Breast epithelium (tissue), 4 donors: ENCODE measurements around the gene LRRFIP1. TPM values are rescaled to one million over a fixed set of nuclear protein-coding genes. Genes with fewer than 3 reads are reported as not detected.
A peak's percentile ranks its signal among the peaks of the same experiment; 100 is the strongest.

Experiments
- DNase-seq, 2 donors: peaks; one replicate each; pipeline ENCODE4 v3.0.0-alpha.2; 2019; ENCODE audit warnings: low spot score in 2 of 2
- H3K27ac ChIP-seq, 2 donors: fragments of 200-600 bp; sonication (generic) in 1 of 2; one replicate each; pipeline ENCODE4 v1.5.1; 2016 to 2019; ENCODE audit warnings: mild to moderate bottlenecking in 1 of 2
- H3K27me3 ChIP-seq, 2 donors: fragments of 200-600 bp; sonication (generic) in 1 of 2; one replicate each; pipeline versions ENCODE4 v1.5.1 to v1.6.0; 2017 to 2019; ENCODE audit warnings: control low read depth in 1 of 2, mild to moderate bottlenecking in 1 of 2
- H3K36me3 ChIP-seq: fragments of 200-600 bp; one replicate; pipeline ENCODE4 v1.5.1; 2019
- H3K4me1 ChIP-seq, 2 donors: fragments of 200-600 bp; sonication (generic); one replicate each; pipeline ENCODE4 v1.5.1; 2016 to 2019; ENCODE audit warnings: control low read depth in 1 of 2
- H3K4me3 ChIP-seq, 3 donors: fragments of 200-600 bp; sonication (generic); 1 replicate in 2 of 3; 2 replicates in 1 of 3; pipeline ENCODE4 v1.5.1; 2016 to 2019; ENCODE audit warnings: mild to moderate bottlenecking in 3 of 3, moderate library complexity in 2 of 3
- H3K9me3 ChIP-seq, 2 donors: fragments of 200-600 bp; sonication (generic) in 1 of 2; one replicate each; pipeline ENCODE4 v1.5.1; 2016 to 2019; ENCODE audit warnings: control low read depth in 1 of 2
- POLR2A ChIP-seq: fragments of 450-650 bp; IDR thresholded peaks from one replicate; pipeline ENCODE4 v1.6.1; 2016; ENCODE audit warnings: antibody characterized with exemption, mild to moderate bottlenecking, moderate library complexity
- POLR2AphosphoS5 ChIP-seq, 3 donors: sonication (generic); formaldehyde crosslinking; IDR thresholded peaks; one replicate each; pipeline ENCODE4 v1.6.1; 2017; ENCODE audit warnings: antibody characterized with exemption in 3 of 3
- intact Hi-C: fragments of 100-400 bp; cut with DNase I; formaldehyde crosslinking; loops from one replicate; pipeline ENCODE4 v1.15.1; 2023; ENCODE audit warnings: low total_unique reads
- total RNA-seq, 3 donors: library from RNA; depleted of rRNA; stranded (reverse); fragments of >200 nt; gene quantifications; one replicate each; pipeline ENCODE4 v1.1.0, GENCODE V29; 2016
- TF ChIP-seq, protein P1 (sequence below), 3 donors: fragments of 450-650 bp; IDR thresholded peaks; one replicate each; pipeline ENCODE4 v1.5.1; 2016 to 2017; ENCODE audit warnings: antibody characterized with exemption in 3 of 3, mild to moderate bottlenecking in 3 of 3, moderate library complexity in 3 of 3

The LRRFIP1 gene
- total RNA-seq, 3 donors from 2014 or later: 82.6 to 136 (median 130) TPM

GRCh38 chr2:237652854-237653253 lies 25.5 kb downstream of the LRRFIP1 start:
- TF ChIP-seq, protein P1, sequence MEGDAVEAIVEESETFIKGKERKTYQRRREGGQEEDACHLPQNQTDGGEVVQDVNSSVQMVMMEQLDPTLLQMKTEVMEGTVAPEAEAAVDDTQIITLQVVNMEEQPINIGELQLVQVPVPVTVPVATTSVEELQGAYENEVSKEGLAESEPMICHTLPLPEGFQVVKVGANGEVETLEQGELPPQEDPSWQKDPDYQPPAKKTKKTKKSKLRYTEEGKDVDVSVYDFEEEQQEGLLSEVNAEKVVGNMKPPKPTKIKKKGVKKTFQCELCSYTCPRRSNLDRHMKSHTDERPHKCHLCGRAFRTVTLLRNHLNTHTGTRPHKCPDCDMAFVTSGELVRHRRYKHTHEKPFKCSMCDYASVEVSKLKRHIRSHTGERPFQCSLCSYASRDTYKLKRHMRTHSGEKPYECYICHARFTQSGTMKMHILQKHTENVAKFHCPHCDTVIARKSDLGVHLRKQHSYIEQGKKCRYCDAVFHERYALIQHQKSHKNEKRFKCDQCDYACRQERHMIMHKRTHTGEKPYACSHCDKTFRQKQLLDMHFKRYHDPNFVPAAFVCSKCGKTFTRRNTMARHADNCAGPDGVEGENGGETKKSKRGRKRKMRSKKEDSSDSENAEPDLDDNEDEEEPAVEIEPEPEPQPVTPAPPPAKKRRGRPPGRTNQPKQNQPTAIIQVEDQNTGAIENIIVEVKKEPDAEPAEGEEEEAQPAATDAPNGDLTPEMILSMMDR (IDR thresholded peaks at IDR 0.05): no peak
- TF ChIP-seq POLR2A (no peak), POLR2AphosphoS5 (IDR thresholded peaks at IDR 0.05) (no peak)
- H3K4me1 ChIP-seq: no peaks in the 10 kb centered on the region
- no peaks in the 10 kb centered on the region for H3K27me3 ChIP-seq
- no peaks in the 10 kb centered on the region for H3K9me3 ChIP-seq
- H3K4me3 ChIP-seq: no peak overlapping the region
- no peaks in the 10 kb centered on the region for H3K36me3 ChIP-seq
- H3K27ac ChIP-seq: no peak overlapping the region
- no peak for DNase-seq
- intact Hi-C loops: loop anchor here (2.0 kb wide), 1 partner anchor 62 kb away; the partner anchor contains the start of gene RAB17

DNA sequence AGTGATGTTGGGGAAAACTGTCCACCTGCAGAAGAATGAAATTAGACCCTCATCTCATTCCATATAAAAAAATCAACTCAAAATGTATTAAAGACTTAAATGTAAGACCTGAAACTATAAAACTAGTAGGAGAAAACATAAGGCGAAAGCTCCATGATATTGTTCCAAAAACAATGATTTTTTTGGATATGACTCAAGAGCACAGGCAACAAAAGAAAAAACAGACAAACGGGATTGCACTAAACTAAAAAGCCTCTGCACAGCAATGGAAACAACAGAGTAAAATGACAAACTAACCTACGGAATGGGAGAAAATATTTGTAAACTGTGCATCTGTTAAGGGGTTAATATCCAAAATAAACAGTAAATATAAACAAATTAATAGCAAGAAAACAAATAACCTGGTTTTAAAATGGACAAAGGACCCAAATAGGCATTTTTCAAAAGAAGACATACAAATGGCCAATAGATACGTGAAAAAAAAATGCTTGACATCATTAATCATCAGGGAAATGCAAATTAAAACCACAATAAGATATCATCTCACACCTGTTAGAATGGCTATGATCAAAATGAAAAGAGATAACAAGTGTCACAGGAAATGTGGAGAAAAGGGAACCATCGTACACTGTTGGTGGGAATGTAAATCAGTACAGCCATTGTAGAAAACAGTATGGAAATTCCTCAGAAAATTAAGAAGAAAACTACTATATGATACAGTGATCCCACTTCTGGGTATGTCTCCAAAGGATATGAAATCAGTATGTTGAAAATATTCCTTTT lies 26.6 kb downstream of the LRRFIP1 start:
- Histone ChIP-seq H3K36me3 (no peaks in the 10 kb centered on the region), H3K4me3 (no peak overlapping the region), H3K27ac (no peak overlapping the region), H3K9me3 (no peaks in the 10 kb centered on the region), H3K4me1 (no peaks in the 10 kb centered on the region), H3K27me3 (no peaks in the 10 kb centered on the region)
- intact Hi-C loops: loop anchor here (2.0 kb wide), 1 partner anchor 63 kb away; the partner anchor contains the start of gene RAB17
- TF ChIP-seq, protein P1 (IDR thresholded peaks at IDR 0.05): no peak
- no peak for DNase-seq

- Histone ChIP-seq H3K4me1 (no peaks in the 10 kb centered on the region), H3K27me3 (no peaks in the 10 kb centered on the region), H3K9me3 (no peaks in the 10 kb centered on the region), H3K27ac (no peak overlapping the region), H3K36me3 (no peaks in the 10 kb centered on the region), H3K4me3 (no peak overlapping the region)
- TF ChIP-seq POLR2AphosphoS5 (IDR thresholded peaks at IDR 0.05) (no peak), POLR2A (no peak)
- TF ChIP-seq, protein P1 (IDR thresholded peaks at IDR 0.05): no peak
- no peak for DNase-seq
- intact Hi-C loops: no loop called here
Measured at GRCh38 chr2:237657063-237657462, 29.7 kb downstream of the LRRFIP1 start.

- H3K27ac ChIP-seq: peak overlapping the region; percentile 71 to 75
- H3K4me3 ChIP-seq: no peak overlapping the region
- H3K9me3 ChIP-seq: no peaks in the 10 kb centered on the region
- no peaks in the 10 kb centered on the region for H3K27me3 ChIP-seq
- intact Hi-C loops: no loop called here
- no peak for DNase-seq
- H3K4me1 ChIP-seq: peaks cover 0 to 7% of the 10 kb centered on the region in 2 donors
- TF ChIP-seq, protein P1 (IDR thresholded peaks at IDR 0.05): no peak
- no peak for TF ChIP-seq POLR2A
- no peak for TF ChIP-seq POLR2AphosphoS5 (IDR thresholded peaks at IDR 0.05)
- H3K36me3 ChIP-seq: no peaks in the 10 kb centered on the region
Measured at GRCh38 chr2:237660381-237660900, 33.1 kb downstream of the LRRFIP1 start.

- no peak for DNase-seq
- Histone ChIP-seq H3K27me3 (no peaks in the 10 kb centered on the region), H3K4me3 (no peak overlapping the region), H3K4me1 (peaks cover 0 to 7% of the 10 kb centered on the region in 2 donors), H3K9me3 (no peaks in the 10 kb centered on the region), H3K27ac (peak overlapping the region; percentile 71 to 75), H3K36me3 (no peaks in the 10 kb centered on the region)
- TF ChIP-seq POLR2A (no peak), POLR2AphosphoS5 (IDR thresholded peaks at IDR 0.05) (no peak)
- TF ChIP-seq, protein P1 (IDR thresholded peaks at IDR 0.05): no peak
- intact Hi-C loops: no loop called here
Measured at GRCh38 chr2:237661270-237661669, 33.9 kb downstream of the LRRFIP1 start.
